Spleen (tissue), 11 donors: ENCODE data around the gene NRIP3. TPM values are rescaled to one million over a fixed set of nuclear protein-coding genes. Genes with fewer than 3 reads are reported as not detected.

Source experiments
- DNase-seq: peaks from one replicate; pipeline ENCODE4 v3.0.0-alpha.2; 2020
- H3K27ac ChIP-seq, 8 donors: fragments of 200-600 bp; sonication (generic) in 7 of 8; 1 replicate in 4 of 8; 2 replicates in 4 of 8; pipeline versions ENCODE4 v1.5.0 to v1.8.0; 2016 to 2021; ENCODE audit warnings: inconsistent platforms in 4 of 8, mild to moderate bottlenecking in 4 of 8, moderate library complexity in 1 of 8
- H3K27me3 ChIP-seq, 7 donors: fragments of 200-600 bp; sonication (generic) in 6 of 7; replicated peaks in 1 of 7; 1 replicate in 4 of 7; 2 replicates in 3 of 7; pipeline versions ENCODE4 v1.5.0 to v1.8.0; 2016 to 2021; ENCODE audit warnings: inconsistent platforms in 3 of 7, mild to moderate bottlenecking in 1 of 7
- H3K36me3 ChIP-seq, 6 donors: fragments of 200-600 bp; sonication (generic) in 5 of 6; 1 replicate in 4 of 6; 2 replicates in 2 of 6; pipeline versions ENCODE4 v1.5.0 to v1.8.0; 2016 to 2021; ENCODE audit warnings: inconsistent platforms in 2 of 6
- H3K4me1 ChIP-seq, 6 donors: fragments of 200-600 bp; sonication (generic) in 5 of 6; 1 replicate in 3 of 6; 2 replicates in 3 of 6; pipeline versions ENCODE4 v1.5.0 to v1.8.0; 2016 to 2021; ENCODE audit warnings: inconsistent platforms in 3 of 6
- H3K4me3 ChIP-seq, 8 donors: fragments of 200-600 bp; sonication (generic) in 7 of 8; 1 replicate in 4 of 8; 2 replicates in 4 of 8; pipeline versions ENCODE4 v1.5.0 to v1.8.0; 2016 to 2021; ENCODE audit warnings: inconsistent platforms in 4 of 8, mild to moderate bottlenecking in 4 of 8, moderate library complexity in 2 of 8
- H3K9me3 ChIP-seq, 8 donors: fragments of 200-600 bp; sonication (generic) in 7 of 8; 1 replicate in 4 of 8; 2 replicates in 4 of 8; pipeline versions ENCODE4 v1.5.0 to v1.8.0; 2016 to 2021; ENCODE audit warnings: inconsistent platforms in 4 of 8
- POLR2A ChIP-seq, 3 donors: fragments of 450-650 bp; IDR thresholded peaks; one replicate each; pipeline ENCODE4 v1.5.1; 2017; ENCODE audit warnings: antibody characterized with exemption in 3 of 3, mild to moderate bottlenecking in 1 of 3
- POLR2AphosphoS5 ChIP-seq, 3 donors: sonication (generic); formaldehyde crosslinking; IDR thresholded peaks; one replicate each; pipeline ENCODE4 v1.5.1; 2017; ENCODE audit warnings: antibody characterized with exemption in 3 of 3
- WGBS, 5 donors: extraction: QIAGEN DNeasy Blood & Tissue Kit in 3 of 5; methylation state at CpG; one replicate each; pipeline versions ENCODE4 v1.1.5 to v1.1.7; 2013 to 2018; 5-methylcytosine and 5-hydroxymethylcytosine counted together
- intact Hi-C: fragments of 100-400 bp; cut with DNase I; formaldehyde crosslinking; loops from one replicate; pipeline ENCODE4 v1.15.0; 2023; ENCODE audit warnings: low total_unique reads
- polyA plus RNA-seq, 3 donors: library from polyadenylated mRNA; stranded (reverse); fragments of 200-250 nt; gene quantifications; one replicate each; pipeline ENCODE4 v1.2.1, GENCODE V29; 2013
- total RNA-seq, 7 donors: library from RNA; depleted of rRNA in 3 of 7; stranded (reverse); fragments of >200 nt in 3 of 7; fragmentation: NEBNext Ultra II Directional in 4 of 7; extraction: Animal tissue kit (Norgen Biotek cat#: 25700) in 4 of 7; gene quantifications; one replicate each; pipeline versions ENCODE4 v1.1.0 to v1.2.1, GENCODE V29; 2016 to 2021
- TF ChIP-seq, protein P1 (sequence below), 11 experiments: fragments of 200-600 bp in 7 of 11; fragments of 450-650 bp in 4 of 11; sonication (generic) in 4 of 11; IDR thresholded peaks in 8 of 11; conservative IDR thresholded peaks in 3 of 11; 1 replicate in 7 of 11; 2 replicates in 4 of 11; pipeline versions ENCODE4 v1.4.0 to v1.8.0; 2016 to 2021; ENCODE audit warnings: antibody characterized with exemption in 11 of 11, inconsistent platforms in 4 of 11, mild to moderate bottlenecking in 1 of 11
- donor health status: healthy with polysubstance abuse.
- donor health status: DM: no; HTN: no; CAD: no; lungs with moderate emphysema.
- donor health status: DM: no; HTN: no; CAD: no.
- donor health status: Bipolar disorder and iron deficiency.
- donor health status: healthy.
- donor health status: DM: no; HTN: no; CAD: no.
- donor health status: DM: yes; HTN: yes; CAD: no.

NRIP3 gene
- total and polyA plus RNA-seq, 10 donors, result 0.02 to 1.8 (median 0.58) TPM

DNA sequence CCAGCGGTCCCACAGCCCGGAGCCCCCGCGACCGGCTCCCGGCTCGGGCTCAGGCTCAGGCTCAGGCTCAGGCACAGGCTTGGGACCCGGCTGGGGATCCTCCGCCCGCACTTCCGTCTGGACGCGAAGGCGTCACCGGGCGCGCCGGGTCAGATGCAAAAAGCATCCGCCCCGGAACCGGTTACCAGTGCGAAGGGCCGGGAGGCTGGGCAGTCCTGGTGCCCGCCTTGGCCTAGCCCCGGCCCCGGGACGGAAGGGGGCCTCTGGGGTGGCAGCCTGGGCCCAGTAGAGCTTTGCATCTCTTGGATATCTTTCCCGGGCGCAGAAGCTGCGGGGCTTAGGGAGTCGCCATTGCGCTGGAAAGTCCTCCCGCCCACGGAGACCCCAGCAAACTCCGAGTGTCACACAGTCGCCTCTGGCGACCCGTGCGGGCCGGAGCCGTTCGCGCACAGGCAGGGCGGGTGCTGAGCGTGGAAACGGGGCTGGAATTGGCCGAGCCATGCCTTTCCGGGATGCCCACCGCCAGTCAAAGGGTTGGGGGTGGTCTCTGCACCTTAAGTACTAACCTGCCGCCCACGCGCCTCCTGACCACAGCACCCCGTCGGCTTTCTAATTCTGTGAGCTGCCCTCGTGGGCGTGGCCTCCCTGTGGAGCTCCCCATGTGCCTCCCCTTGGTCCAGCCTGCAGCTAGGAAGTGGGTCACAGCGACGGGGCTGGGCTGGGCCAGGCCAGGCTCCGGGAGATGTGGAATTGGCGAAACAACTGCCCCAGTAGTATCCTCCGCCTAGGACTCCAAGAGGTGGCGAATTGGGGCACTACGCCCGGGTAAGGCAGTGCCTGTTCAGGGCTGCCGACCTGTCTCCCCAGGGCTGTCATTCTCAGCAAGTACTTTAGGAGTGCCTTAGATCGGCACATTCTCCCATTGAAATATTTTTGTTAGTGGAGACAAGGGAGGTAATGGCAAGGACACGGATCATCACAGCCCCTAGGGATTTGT, 39.2 kb downstream of the NRIP3 start, which contains the start of gene TMEM9B:
TMEM9B (minus strand) TSS at position 119 of the 997 bp plus-strand sequence. CDS start 129 bp downstream, outside the sequence.
- Histone ChIP-seq H3K27ac (peak within 1 kb of the TSS; percentile 94 to 99 (median 97)), H3K27me3 (no peaks in the 10 kb centered on the region), H3K4me1 (peaks cover 23 to 57% (median 43%) of the 10 kb centered on the region in 6 donors), H3K9me3 (no peaks in the 10 kb centered on the region), H3K36me3 (peaks cover 0 to 24% (median 0%) of the 10 kb centered on the region in 6 donors), H3K4me3 (peak within 1 kb of the TSS; percentile 74 to 97 (median 82))
- TF ChIP-seq POLR2A (IDR thresholded peaks at IDR 0.05) (peak; percentile 43 to 90 (median 51)), POLR2AphosphoS5 (IDR thresholded peaks at IDR 0.05) (peak; percentile 93 to 97 (median 96))
- TF ChIP-seq, protein P1, sequence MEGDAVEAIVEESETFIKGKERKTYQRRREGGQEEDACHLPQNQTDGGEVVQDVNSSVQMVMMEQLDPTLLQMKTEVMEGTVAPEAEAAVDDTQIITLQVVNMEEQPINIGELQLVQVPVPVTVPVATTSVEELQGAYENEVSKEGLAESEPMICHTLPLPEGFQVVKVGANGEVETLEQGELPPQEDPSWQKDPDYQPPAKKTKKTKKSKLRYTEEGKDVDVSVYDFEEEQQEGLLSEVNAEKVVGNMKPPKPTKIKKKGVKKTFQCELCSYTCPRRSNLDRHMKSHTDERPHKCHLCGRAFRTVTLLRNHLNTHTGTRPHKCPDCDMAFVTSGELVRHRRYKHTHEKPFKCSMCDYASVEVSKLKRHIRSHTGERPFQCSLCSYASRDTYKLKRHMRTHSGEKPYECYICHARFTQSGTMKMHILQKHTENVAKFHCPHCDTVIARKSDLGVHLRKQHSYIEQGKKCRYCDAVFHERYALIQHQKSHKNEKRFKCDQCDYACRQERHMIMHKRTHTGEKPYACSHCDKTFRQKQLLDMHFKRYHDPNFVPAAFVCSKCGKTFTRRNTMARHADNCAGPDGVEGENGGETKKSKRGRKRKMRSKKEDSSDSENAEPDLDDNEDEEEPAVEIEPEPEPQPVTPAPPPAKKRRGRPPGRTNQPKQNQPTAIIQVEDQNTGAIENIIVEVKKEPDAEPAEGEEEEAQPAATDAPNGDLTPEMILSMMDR (IDR thresholded peaks at IDR 0.05 in 8 of 11, conservative IDR thresholded peaks at IDR 0.05 in 3 of 11), result no peak
- 0 to 2% (median 1%) methylated on average over 41 to 67 of the region's 67 CpGs for WGBS, 5 donors
- intact Hi-C loops, result loop anchor here (5.0 to 10.0 kb wide), 2 partner anchors 52 to 280 kb away; partner anchors contain the start of genes AKIP1, RPL27A and TRIM66
- peak; percentile 98 for DNase-seq

GRCh38 chr11:8963569-8964323, 40.1 kb downstream of the NRIP3 start:
- intact Hi-C loops, result loop anchor here (5.0 to 10.0 kb wide), 2 partner anchors 51 to 279 kb away; partner anchors contain the start of genes AKIP1, RPL27A and TRIM66
- Histone ChIP-seq H3K4me3 (peak overlapping the region; percentile 74 to 97 (median 82)), H3K36me3 (peaks cover 0 to 30% (median 0%) of the 10 kb centered on the region in 6 donors), H3K27ac (peak overlapping the region; percentile 94 to 99 (median 97)), H3K9me3 (no peaks in the 10 kb centered on the region), H3K4me1 (peaks cover 23 to 66% (median 51%) of the 10 kb centered on the region in 6 donors), H3K27me3 (no peaks in the 10 kb centered on the region)
- peak; percentile 96 for DNase-seq
- 2 to 4% (median 2%) methylated on average over 24 to 39 of the region's 39 CpGs for WGBS, 5 donors
- TF ChIP-seq POLR2AphosphoS5 (IDR thresholded peaks at IDR 0.05), result no peak
- TF ChIP-seq POLR2A (IDR thresholded peaks at IDR 0.05), result no peak
- TF ChIP-seq, protein P1 (IDR thresholded peaks at IDR 0.05 in 8 of 11, conservative IDR thresholded peaks at IDR 0.05 in 3 of 11), result no peak

DNA sequence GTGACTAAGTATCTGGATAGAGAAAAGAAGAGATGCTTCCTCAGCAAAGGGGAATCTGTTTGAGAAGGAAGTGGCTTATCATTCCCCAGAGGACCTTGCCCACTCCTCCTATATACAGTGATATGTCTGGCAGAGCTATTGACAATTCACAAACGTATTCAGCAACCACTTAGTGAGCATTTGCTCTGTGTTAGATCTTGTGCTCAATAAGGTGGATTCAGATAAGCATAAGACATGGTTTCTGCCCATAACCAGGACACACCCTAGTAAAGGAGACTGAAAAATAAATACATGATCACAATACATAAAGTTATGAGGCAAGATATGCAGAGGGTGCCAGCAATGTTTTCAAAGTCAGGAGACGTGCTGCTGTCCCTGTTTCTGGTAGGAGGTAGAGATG, 41.0 kb downstream of the NRIP3 start:
- peak overlapping the region in 6 of 8 donors; percentile 31 to 99 (median 95) for H3K27ac ChIP-seq

More for the DNA sequence above, 41.0 kb downstream of the NRIP3 start:
- DNase-seq, result no peak
- Histone ChIP-seq H3K4me3 (peak overlapping the region in 5 of 8 donors; percentile 74 to 92 (median 79)), H3K36me3 (peaks cover 0 to 33% (median 0%) of the 10 kb centered on the region in 6 donors), H3K4me1 (peaks cover 23 to 71% (median 53%) of the 10 kb centered on the region in 6 donors), H3K27me3 (no peaks in the 10 kb centered on the region), H3K9me3 (no peaks in the 10 kb centered on the region)
- intact Hi-C loops, result loop anchor here (5.0 to 10.0 kb wide), 2 partner anchors 51 to 278 kb away; partner anchors contain the start of genes AKIP1, RPL27A and TRIM66
- TF ChIP-seq POLR2A (IDR thresholded peaks at IDR 0.05), result no peak
- TF ChIP-seq, protein P1 (IDR thresholded peaks at IDR 0.05 in 8 of 11, conservative IDR thresholded peaks at IDR 0.05 in 3 of 11), result no peak
- no peak for TF ChIP-seq POLR2AphosphoS5 (IDR thresholded peaks at IDR 0.05)
- 25 to 44% (median 40%) methylated on average over 2 of the region's 2 CpGs for WGBS, 5 donors
